HG02852 (cell line): ENCODE data around the gene HS6ST3.
"Not testable (repeated sequence)": the region's sequence is repeated elsewhere in the genome, so short reads cannot be mapped to it uniquely, and the experiment has no call there.

Experiments used
- ATAC-seq: cut with Tn5 transposase; IDR thresholded peaks from one replicate; pipeline ENCODE4 v1.9.1; 2021; ENCODE audit warnings: mild to moderate bottlenecking, moderate library complexity; ENCODE audit not compliant: unreplicated experiment

HS6ST3 gene

DNA sequence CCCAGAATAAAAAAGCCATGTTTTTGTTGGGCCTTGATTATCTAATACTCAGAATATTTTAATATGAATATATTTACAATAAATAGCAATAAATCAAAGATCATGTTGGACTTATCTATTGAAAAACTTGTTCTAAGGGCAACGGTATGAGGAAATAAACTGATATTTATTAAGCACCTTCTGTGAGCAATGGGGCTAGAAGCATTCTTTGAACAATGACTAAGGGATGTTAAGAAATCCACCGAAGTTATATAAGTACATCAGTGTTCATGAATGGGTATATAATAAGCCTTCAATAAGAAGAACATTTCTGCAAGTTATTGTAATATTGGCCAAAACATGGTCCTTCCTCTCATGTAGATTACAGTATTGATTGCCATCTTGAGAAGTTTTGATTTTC, 682.5 kb downstream of the HS6ST3 start:
- ATAC-seq = no peak

DNA sequence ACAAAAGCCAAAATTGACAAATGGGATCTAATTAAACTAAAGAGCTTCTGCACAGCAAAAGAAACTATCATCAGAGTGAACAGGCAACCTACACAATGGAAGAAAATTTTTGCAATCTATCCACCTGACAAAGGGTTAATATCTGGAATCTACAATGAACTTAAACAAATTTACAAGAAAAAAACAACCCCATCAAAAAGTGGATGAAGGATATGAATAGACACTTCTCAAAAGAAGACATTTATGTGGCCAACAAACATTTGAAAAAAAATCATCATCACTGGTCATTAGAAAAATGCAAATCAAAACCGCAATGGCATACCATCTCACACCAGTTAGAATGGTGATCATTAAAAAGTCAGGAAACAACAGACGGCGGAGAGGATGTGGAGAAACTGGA, 688.4 kb downstream of the HS6ST3 start:
- not testable (repeated sequence) for ATAC-seq

DNA sequence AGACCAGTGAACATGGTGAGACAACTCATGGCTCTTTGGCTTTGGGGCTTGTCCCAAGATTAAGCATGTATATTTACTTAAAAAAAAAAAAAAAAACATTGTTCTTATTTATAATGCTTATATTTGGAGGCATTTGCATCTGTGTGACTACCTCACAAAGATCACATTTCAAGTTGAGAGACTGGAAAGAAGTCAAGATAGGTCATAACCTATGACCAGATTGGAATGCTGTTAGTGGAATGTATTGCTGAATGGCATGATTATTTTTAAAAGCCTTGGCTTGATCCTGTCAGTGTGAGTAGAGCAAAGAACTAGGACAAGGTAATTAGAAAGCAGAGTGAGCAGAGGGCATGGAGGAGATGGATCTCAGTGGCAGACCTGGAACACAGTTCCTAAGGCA, 689.8 kb downstream of the HS6ST3 start:
- ATAC-seq = no peak

DNA sequence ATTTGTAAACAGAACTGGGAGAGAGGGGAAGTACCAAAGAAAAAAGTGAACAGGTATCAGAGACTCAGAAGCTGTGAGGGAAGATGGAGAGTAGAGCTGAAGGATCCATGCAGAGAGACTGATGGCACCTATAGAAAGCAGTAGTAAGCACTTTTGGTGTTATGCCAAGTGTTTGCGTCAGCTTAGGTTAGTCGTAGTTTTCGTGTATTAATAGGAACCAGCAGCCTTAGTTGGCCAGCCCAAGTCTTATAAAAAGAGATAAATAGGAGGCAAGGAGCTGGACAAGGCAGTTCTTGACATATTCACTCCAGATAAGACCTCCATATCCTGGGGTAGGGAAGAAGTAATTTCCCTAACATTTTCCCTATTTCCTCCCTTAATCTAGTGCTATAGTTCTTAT, 690.2 kb downstream of the HS6ST3 start:
- ATAC-seq = no peak

DNA sequence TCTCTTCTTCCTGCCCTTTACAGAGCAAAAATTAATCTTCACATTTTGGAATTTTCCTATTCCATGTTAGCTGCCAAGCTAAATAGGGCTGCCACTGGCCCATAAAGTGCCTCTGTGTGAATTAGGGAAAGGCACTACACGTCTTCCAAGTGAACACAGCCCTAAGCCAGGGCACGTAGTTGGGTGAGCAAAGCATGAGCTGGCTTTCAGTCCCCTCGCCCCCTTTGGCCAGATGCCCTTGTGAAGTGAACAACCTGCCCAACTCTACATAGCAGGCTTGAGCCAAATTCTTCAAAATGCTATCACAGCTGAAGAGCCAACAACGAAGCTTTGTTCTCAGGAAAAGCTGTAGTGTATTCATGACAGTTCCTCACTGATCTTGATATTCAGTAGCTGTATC, 691.2 kb downstream of the HS6ST3 start:
- no peak for ATAC-seq

DNA sequence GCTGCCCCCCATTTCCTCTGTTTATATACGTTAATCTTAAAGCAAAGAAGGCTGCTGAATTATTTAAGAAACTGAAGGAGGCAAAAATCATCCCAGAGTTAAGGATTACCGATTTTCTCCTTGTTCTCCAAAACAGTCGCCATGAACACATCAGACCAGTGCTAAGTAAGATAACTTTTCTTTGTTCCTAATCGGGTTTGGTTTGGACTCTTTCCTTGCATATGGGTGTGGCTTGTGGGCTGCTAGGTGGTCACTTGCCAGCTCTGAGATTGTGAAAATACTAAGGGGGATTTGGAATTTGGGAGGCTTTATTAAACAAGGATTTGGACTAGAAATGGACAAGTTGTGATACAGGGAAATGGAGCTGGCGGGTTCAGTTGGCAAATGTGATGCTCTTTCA, 692.3 kb downstream of the HS6ST3 start:
- no peak for ATAC-seq

DNA sequence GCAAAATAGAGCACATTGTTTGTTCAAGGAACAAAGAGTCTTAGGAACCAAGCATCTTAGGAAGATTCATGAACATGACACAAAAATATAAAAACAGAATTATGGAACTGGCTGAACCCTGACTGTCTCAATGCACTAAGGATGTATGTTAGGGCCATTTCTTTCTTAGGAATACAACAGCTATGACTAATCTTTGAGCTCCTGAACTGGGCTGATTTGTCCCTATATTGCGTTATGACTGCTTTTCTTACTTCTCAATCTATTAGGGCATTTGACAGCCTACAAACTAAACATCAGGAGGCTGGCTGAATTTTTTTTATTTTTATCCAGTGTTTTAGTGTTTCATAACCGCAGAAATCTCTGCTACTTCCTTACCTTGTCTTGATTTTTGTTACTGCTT, 693.1 kb downstream of the HS6ST3 start:
- no peak for ATAC-seq

DNA sequence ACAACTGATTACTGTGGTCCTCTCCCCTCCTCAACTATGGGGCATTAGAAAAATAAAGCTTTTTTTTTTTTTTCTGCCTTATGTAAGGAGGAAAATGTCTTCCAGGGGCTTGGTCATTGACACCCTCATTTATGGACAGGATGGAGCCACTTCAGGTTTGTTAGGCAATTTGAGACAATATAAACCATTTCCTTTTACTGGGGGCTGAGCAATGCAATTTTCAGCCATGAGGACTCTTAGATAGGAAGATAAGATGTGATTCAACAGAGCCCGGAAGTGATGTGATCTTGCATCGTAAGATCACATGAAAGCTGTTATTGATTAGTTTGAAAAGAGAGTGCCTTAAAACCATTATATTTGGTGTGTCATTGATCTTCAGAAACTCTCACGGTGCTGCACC, 693.6 kb downstream of the HS6ST3 start:
- no peak for ATAC-seq

DNA sequence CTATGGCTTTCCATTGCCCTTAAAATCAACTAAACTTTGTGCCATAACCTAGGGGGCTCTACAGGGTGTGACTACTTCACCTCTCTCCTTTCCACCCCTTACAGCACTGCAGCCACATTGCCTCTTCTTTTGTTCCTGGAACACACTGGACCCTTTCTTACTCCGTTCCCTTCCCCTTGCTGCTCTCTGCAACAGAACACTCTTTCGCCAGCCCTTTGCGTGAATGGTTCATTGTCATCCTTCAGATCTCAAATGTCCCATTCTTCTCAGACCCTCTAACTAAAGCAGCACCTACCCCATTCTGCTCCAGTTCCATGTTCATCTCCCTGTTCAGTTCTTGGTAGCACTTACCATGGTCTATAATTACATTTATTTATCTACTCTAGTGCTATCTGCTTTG, 696.1 kb downstream of the HS6ST3 start:
- ATAC-seq = no peak

DNA sequence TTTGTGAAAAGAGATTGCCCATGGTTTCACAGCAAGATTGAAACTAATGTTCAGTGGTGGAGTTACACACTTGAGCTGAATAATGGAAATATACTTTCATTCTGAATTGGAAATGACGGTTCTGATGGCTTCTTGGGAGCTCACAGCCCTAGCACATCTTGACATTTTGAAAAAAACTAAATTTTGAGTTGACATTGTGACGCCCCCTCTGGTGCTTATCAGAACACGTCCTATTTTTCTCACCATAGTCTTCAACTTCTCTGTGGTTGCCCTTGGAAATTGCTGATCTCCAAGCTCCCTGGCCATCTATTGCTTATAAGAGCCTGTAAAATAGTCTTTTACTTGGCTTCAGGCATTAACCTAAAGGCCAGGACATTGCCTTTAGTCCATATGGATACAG, 702.3 kb downstream of the HS6ST3 start:
- no peak for ATAC-seq

DNA sequence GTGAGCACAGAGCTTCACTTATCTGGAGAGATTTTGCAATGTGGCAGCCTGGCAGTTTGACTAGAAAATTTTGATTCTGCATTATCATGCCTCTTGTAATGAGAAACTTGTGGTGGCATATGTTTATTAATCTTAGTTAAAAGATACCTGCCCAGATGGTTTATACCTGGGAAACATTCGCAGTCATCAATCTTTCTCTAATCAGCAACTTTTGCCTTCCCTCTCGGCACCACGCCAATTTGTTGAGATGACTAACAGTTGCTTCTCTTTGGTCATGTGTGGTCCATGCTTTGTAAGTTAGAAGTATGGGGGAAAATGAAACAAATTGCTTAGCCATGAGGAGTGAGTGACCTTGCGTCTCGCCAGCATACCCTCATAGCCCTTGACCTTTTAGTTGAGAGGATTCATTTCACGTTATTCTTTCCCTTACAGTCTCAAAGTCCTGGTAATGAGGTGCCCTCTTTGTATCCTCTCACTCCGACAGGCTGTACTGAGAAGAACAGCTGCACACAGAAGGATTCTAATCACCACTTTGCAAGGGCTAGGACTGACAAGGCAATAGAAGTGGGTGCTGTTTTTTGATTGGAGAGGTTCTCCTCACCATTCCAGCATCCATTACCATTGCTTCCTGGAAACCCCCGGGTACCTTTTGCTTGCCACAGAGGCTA, 703.0 kb downstream of the HS6ST3 start:
- no peak for ATAC-seq

DNA sequence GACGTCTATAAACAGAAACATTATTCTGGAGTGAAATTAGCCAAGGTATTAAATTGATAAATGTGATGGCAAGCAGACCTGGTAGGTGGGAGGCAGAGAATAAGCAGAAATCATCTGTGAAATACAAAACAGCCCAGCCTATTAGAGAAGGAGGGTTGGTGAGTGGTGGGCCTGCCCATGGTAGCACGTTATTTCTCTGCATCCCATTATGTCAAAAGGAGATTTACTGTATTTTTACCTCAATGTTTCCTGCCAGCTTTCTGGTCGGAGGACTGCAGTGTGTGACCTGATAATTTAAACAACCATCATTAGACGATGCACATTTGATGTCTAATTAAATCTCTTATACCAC, 703.5 kb downstream of the HS6ST3 start:
- no peak for ATAC-seq

DNA sequence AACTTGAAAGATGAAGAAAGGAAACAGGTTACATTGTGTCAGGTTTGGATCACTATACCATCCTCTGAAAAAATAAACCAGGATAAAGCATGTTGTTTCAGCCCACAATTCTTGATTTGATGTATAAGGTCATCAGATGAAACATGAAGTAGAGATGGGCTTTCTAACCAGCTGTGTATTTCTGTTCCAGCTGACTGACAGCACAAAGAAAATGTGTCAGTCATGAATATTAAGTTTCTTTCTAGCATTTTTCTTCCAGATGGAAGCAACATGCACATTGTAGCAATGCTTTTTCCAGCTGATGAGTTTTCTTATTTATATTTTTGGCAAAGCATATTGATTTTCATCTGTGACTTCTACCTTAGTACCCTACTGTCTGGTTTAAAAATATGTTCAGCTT, 704.8 kb downstream of the HS6ST3 start:
- ATAC-seq = no peak

DNA sequence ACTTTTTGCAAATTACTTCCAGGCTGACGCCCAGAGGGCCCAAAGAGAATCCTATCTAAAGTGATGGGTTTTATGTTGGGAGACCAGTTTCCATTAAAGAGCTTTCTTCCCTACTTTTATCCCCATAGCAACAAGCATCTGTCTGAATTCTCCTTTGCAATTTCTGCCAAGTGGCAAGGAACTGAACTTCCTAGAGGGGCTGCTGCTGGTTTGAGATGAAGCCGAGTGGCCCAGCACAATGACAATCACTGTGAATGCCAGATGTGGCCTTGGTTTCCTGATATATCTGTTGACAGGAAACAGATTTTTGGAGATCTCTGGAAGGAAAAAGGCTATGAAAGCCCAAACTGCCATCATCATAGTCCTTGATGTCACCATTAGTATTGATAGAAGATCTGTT, 705.8 kb downstream of the HS6ST3 start:
- no peak for ATAC-seq

DNA sequence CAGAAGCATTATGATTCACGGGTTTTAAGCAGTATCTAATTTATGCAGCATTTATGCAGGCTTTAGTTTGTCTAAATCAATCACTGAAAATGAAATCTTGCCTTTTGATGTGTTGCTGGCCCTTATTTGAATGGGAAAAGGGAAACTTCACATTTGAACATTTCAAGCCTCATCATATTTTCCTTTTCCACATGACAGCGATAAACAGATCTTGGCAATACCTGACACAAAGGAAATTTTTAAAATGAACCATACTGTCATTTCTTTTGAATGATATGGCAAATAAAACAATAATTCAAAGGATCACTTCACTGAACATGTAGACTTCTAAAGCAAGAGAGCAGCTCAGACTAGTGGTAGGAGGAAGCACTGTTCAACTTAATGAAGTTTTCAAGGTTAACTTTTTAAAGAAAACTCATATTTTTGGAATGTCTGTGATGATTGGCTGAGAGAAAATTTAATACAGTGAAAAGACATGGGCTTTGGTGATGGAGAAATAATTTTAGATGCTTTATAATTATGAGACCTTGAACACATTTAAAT, 706.3 kb downstream of the HS6ST3 start:
- ATAC-seq = no peak

DNA sequence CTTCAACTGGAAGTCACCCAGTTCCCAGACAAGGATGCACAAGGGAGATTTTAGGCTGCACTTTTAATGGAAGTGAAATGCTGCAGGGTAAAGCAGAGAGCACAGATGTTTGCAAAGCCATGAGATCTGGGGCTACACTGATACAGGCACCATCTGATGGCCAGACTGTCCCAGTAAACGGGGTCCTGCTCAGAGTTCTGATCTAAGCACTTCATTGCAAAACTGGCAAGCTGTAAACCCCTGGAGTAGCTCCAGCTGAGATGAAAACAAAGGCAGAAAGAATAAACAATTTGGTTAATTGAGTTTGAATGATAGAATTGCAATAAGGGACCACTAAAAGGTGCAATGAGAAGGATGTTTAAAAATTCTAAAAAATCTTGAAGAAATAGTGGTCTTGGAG, 707.2 kb downstream of the HS6ST3 start:
- no peak for ATAC-seq

DNA sequence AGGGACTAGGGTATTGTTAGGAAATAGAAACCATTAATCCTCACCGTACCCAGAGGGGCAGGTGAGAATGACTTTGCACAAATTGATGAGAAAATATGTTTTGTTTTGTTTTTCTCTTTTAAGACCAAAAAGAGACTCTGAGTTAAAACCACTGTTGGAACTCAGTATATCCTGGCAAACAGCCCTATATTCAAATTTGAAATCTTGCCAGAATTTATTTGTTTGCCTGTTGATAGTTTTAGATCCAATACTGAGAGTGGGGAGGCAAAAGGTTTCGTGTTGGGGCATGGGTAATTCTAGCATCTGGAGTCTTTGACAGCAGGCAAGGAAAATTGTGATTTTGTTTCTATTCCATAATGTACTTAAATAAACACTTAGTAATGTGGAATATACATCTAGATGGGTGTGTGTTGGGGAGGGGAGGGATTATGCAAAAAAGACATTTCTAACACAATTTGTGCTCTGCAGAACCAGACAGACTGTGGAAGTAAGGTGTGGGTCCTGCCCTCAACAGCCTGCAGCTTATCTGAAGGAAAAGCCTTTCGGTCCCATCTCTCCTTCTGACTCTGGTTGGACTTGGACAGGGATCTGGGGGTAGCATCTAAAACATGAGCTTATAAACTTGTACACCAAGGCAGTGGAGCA, 713.7 kb downstream of the HS6ST3 start:
- ATAC-seq = no peak

DNA sequence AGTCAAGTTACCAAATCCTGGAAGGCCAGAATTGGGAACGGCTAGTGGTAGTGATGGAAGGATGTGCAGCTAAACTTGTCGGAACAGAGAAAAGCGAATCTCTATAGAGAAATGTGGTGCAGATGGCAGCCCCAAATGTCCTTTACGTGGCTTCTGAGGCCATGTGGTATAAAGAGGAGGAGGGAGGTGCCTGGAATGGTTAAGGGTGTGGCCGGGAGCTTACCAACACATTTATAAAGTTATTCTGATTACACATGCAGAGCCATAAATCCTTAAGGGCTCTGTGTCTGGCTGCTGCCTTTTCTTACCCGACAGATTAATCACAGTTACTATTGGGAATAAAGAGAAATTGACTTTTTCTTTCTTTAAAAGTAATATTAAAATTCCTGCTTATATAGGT, 714.3 kb downstream of the HS6ST3 start:
- ATAC-seq = no peak

DNA sequence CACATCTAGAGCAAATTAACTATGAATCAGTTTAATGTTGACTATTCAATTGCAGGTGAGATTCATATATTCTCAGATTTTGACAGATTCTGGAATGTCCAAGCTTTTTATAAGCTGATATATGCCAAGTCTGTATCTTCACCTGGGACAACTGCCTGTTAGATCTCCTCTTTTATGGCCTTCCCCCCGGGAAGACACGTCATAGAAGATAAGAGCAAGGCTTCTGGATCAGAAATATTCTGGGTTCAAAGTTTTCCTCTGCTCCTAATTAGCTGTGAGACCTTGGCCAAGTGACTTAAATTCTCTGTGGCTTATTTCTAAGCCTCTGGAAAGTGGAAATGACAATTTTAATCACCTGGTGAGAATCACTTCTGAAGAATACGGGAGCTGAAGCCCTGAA, 716.8 kb downstream of the HS6ST3 start:
- no peak for ATAC-seq

DNA sequence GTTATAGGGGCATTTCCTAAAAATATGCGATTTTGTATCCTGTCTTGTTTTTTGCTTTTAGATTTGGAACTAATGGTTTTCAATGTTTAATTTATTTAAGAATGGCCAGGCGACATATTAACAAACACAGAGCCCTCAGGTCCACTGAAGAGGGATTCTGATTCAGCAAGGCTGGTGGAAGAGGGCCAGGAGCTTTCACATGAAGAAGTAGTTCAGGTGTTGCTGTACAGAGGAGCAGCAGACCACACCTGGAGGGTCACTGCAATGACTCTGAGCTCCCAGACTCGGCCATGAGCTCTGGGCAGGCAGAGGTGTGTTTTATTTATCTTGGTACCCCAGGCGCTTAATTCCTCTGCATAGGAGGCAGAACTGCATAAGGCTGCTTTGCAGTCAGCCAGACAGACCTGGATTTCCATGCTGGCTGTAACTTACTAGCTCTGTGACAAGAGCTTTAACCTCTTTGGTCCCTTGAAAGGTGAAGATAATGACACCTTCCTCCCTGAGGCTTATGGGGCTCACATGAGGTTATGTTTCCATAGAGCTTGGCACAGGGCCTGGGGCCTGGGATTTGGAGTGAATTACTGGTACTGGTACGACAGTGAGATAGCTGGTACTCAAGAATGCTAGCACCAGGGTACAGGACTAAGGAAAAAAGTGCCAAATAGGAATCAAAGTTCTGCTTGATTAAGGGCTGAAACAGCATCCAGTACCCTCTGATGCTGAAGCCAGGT, 719.6 kb downstream of the HS6ST3 start:
- ATAC-seq = no peak

DNA sequence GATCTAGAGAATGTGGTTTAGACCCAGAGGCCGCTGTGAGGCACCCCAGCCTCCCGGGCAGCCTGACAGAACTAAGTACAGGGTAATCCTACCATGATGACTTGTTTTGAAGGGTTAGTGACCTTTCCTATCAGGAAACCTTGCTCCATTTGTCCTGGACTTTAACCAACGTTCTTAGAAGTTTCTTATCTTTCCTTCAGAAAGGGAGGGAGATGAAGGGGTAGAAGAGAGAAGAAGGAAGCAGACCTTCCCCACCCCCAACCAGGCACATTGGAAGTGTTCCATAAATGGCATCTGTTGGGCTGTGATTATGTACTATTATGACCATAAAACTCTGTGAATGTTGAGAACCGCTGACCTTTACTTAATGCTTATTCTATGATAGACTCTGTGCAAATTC, 720.2 kb downstream of the HS6ST3 start:
- ATAC-seq = no peak

DNA sequence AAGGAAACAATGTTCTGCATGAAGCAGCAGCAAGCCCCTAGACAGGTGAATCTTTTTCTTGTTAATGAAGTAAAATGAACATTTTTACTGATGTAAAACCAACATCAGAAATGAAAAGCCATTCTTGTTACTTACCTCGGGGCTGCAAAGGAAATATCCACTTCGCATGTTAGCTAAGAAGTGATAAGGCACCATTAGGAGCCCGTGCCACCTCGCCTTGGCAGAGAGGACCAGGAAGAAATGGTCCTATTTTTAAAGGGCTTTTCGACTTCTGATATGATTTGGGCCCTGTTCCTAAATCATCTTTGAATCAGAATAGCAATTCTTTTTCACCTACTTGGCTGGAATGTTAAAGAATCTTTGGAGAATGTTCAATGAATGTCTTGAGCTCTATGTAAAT, 721.1 kb downstream of the HS6ST3 start:
- ATAC-seq = no peak
